HepG2 (cell line): ENCODE results near the gene HSPA1B. TPM values are rescaled to one million over a fixed set of nuclear protein-coding genes. Genes with fewer than 3 reads are reported as not detected.

Experiments used
- GABPA ChIP-seq, 2 experiments: IDR thresholded peaks; 2 replicates each; pipeline ENCODE4 v1.6.1; 2011 to 2016; ENCODE audit warnings: low read depth in 2 of 2, low read length in 1 of 2, missing biosample characterization in 1 of 2, missing genetic modification characterization in 1 of 2
- GFI1 ChIP-seq: sonication (generic); formaldehyde crosslinking; IDR thresholded peaks from 2 replicates; pipeline ENCODE4 v1.5.0; 2020; ENCODE audit warnings: missing genetic modification reagents, mild to moderate bottlenecking, borderline replicate concordance
- MTA1 ChIP-seq: sonication (generic); formaldehyde crosslinking; IDR thresholded peaks from 2 replicates; pipeline ENCODE4 v1.4.0; 2020; ENCODE audit warnings: missing genetic modification reagents, mild to moderate bottlenecking, borderline replicate concordance
- NRL ChIP-seq: sonication (generic); formaldehyde crosslinking; IDR thresholded peaks from 2 replicates; pipeline ENCODE4 v1.5.0; 2020; ENCODE audit warnings: missing genetic modification reagents, mild to moderate bottlenecking, moderate library complexity, borderline replicate concordance
- ONECUT2 ChIP-seq: sonication (generic); formaldehyde crosslinking; IDR thresholded peaks from 2 replicates; pipeline ENCODE4 v1.4.0; 2020; ENCODE audit warnings: missing genetic modification reagents
- SOX13 ChIP-seq, 3 experiments: fragments of 450-650 bp in 1 of 3; sonication (generic) in 1 of 3; formaldehyde crosslinking in 1 of 3; IDR thresholded peaks in 2 of 3; conservative IDR thresholded peaks in 1 of 3; 2 replicates each; pipeline versions ENCODE4 v1.5.0 to v1.6.1; 2016 to 2020; ENCODE audit warnings: antibody characterized with exemption in 1 of 3, mild to moderate bottlenecking in 1 of 3, missing compliant biosample characterization in 1 of 3, missing genetic modification reagents in 1 of 3, moderate library complexity in 1 of 3
- ZNF138 ChIP-seq: sonication (generic); formaldehyde crosslinking; IDR thresholded peaks from 2 replicates; pipeline ENCODE4 v1.5.0; 2020; ENCODE audit warnings: mild to moderate bottlenecking, low read depth, missing genetic modification reagents
- ZNF569 ChIP-seq: sonication (generic); formaldehyde crosslinking; IDR thresholded peaks from 2 replicates; pipeline ENCODE4 v1.5.0; 2020; ENCODE audit warnings: mild to moderate bottlenecking, missing genetic modification reagents, moderate library complexity, borderline replicate concordance
- ZNF577 ChIP-seq: sonication (generic); formaldehyde crosslinking; IDR thresholded peaks from 2 replicates; pipeline ENCODE4 v1.4.0; 2020; ENCODE audit warnings: mild to moderate bottlenecking, low read depth, missing genetic modification reagents, borderline replicate concordance
- ZNF629 ChIP-seq: sonication (generic); formaldehyde crosslinking; conservative IDR thresholded peaks from 2 replicates; pipeline ENCODE4 v1.5.0; 2020; ENCODE audit warnings: missing genetic modification reagents
- polyA plus RNA-seq, 8 experiments: library from polyadenylated mRNA; depleted of rRNA in 3 of 8; stranded (reverse) in 7 of 8; unstranded in 1 of 8; fragments of >200 nt; fragmentation: Illumina TruSeq in 4 of 8; extraction: Trizol in 4 of 8; gene quantifications; 2 replicates each; pipeline versions ENCODE4 v1.2.1 to v1.2.3, GENCODE V29; 2011 to 2016; ENCODE audit warnings: low read depth in 4 of 8, missing spikeins in 1 of 8, mixed read lengths in 1 of 8; ENCODE audit not compliant: insufficient read depth in 1 of 8
- total RNA-seq, 5 experiments: library from RNA; depleted of rRNA; stranded (reverse); fragments of >200 nt; fragmentation: Illumina TruSeq; extraction: Trizol; gene quantifications; 2 replicates each; pipeline ENCODE4 v1.2.3, GENCODE V29; 2016; ENCODE audit warnings: low read depth in 1 of 5
- TF ChIP-seq, protein P1 (sequence below): sonication (generic); formaldehyde crosslinking; IDR thresholded peaks from 2 replicates; pipeline ENCODE4 v1.8.1; 2023; ENCODE audit warnings: mild to moderate bottlenecking, missing genetic modification reagents, borderline replicate concordance
- TF ChIP-seq, protein P2 (sequence below): sonication (generic); formaldehyde crosslinking; IDR thresholded peaks from 2 replicates; pipeline ENCODE4 v1.4.0; 2020; ENCODE audit warnings: missing genetic modification reagents
- TF ChIP-seq, protein P3 (sequence below): sonication (generic); formaldehyde crosslinking; IDR thresholded peaks from 2 replicates; pipeline ENCODE4 v1.5.0; 2020; ENCODE audit warnings: mild to moderate bottlenecking, missing genetic modification reagents, borderline replicate concordance
- TF ChIP-seq, protein P4 (sequence below): sonication (generic); formaldehyde crosslinking; IDR thresholded peaks from 2 replicates; pipeline ENCODE4 v1.5.1; 2020; ENCODE audit warnings: missing genetic modification reagents, mild to moderate bottlenecking, borderline replicate concordance
- TF ChIP-seq, protein P5 (sequence below): conservative IDR thresholded peaks from 2 replicates; pipeline ENCODE4 v1.6.1; 2018; ENCODE audit warnings: missing genetic modification reagents
- TF ChIP-seq, protein P6 (sequence below): sonication (generic); formaldehyde crosslinking; IDR thresholded peaks from 2 replicates; pipeline ENCODE4 v1.8.1; 2023; ENCODE audit warnings: missing genetic modification reagents, inconsistent platforms, borderline replicate concordance

The HSPA1B gene
- total and polyA plus RNA-seq, 2 of the 13 experiments (the other 11 are each of a cell fraction or from before 2014, with no cell fraction given): 26.0 to 186 TPM

DNA sequence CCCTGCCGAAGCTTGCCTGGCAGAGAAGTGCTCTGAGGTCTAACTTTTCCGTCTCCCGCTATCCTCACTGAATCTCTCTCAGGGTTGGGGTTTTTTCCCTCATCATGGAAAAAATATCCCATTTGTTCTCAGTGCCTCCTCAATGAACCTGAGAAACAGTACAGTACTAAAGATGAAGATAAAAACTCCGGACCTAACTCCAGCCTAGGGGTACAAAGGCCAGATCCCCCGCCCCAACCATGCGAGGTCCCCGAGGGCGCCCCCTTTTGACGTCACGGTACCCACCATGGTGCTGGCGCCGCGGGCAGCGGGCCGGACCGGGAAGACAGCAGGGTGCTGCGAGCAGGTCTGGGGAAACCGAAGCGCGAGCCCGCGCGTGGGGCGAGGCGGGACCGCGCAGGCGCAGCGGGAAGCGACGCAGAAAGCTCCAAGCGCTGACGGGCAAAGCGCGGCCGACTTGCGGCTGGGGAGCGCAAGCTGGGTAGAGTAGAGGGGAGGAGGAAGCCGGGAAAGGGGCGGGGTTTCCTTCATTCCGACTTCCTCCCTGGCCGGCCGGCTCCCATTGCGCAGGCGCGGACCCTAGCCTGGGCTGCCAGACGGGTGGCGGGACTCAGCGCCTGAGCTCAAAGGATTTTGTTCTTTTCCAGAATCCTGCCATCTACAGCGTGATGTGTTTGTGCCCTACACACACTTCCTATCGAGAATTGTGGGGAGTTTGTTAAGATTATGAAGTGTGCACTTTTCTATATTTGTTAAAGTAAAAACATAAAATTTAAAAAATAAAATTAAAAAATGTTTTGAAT is 20.9 kb upstream of the HSPA1B start, which contains the start of gene LSM2 (continued):
- TF ChIP-seq, protein P1, sequence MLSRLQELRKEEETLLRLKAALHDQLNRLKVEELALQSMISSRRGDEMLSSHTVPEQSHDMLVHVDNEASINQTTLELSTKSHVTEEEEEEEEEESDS (CRISPR knock-in tag): no peak; the same call in 1 of the 2 replicates
- TF ChIP-seq, protein P2, sequence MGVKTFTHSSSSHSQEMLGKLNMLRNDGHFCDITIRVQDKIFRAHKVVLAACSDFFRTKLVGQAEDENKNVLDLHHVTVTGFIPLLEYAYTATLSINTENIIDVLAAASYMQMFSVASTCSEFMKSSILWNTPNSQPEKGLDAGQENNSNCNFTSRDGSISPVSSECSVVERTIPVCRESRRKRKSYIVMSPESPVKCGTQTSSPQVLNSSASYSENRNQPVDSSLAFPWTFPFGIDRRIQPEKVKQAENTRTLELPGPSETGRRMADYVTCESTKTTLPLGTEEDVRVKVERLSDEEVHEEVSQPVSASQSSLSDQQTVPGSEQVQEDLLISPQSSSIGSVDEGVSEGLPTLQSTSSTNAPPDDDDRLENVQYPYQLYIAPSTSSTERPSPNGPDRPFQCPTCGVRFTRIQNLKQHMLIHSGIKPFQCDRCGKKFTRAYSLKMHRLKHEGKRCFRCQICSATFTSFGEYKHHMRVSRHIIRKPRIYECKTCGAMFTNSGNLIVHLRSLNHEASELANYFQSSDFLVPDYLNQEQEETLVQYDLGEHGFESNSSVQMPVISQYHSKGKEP (CRISPR knock-in tag): no peak
- TF ChIP-seq ZNF569 (CRISPR knock-in tag): 0 out of 2 replicates have a peak, but pooled peaks have one; percentile 19
- no peak for TF ChIP-seq SOX13 (IDR thresholded peaks at IDR 0.05)
- peak in 1 of 2 experiments; percentile 54; a peak in 2 of 4 replicates for TF ChIP-seq SOX13 (CRISPR knock-in tag; conservative IDR thresholded peaks at IDR 0.05 in 1 of 2, IDR thresholded peaks at IDR 0.05 in 1 of 2)
- TF ChIP-seq, protein P3, sequence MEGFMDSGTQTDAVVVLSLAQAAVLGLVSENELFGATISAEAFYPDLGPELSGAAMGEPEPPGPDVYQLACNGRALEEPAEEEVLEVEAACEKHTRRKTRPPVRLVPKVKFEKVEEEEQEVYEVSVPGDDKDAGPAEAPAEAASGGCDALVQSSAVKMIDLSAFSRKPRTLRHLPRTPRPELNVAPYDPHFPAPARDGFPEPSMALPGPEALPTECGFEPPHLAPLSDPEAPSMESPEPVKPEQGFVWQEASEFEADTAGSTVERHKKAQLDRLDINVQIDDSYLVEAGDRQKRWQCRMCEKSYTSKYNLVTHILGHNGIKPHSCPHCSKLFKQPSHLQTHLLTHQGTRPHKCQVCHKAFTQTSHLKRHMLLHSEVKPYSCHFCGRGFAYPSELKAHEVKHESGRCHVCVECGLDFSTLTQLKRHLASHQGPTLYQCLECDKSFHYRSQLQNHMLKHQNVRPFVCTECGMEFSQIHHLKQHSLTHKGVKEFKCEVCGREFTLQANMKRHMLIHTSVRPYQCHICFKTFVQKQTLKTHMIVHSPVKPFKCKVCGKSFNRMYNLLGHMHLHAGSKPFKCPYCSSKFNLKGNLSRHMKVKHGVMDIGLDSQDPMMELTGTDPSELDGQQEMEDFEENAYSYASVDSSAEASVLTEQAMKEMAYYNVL: peak; percentile 80; the same call in 1 of the 2 replicates
- no peak for TF ChIP-seq ONECUT2 (CRISPR knock-in tag)
- TF ChIP-seq ZNF138: no peak
- peak; percentile 46; the same call in 1 of the 2 replicates for TF ChIP-seq ZNF629
- TF ChIP-seq MTA1 (CRISPR knock-in tag): peak; percentile 97
- TF ChIP-seq GABPA (IDR thresholded peaks at IDR 0.05; ENCODE audit: low read depth, low read length): peak; percentile 56
- peak; percentile 65; the same call in 1 of the 2 replicates for TF ChIP-seq GABPA (CRISPR knock-in tag; IDR thresholded peaks at IDR 0.05; ENCODE audit: low read depth)
- peak; percentile 80 for TF ChIP-seq GFI1 (CRISPR knock-in tag)
- TF ChIP-seq, protein P4, sequence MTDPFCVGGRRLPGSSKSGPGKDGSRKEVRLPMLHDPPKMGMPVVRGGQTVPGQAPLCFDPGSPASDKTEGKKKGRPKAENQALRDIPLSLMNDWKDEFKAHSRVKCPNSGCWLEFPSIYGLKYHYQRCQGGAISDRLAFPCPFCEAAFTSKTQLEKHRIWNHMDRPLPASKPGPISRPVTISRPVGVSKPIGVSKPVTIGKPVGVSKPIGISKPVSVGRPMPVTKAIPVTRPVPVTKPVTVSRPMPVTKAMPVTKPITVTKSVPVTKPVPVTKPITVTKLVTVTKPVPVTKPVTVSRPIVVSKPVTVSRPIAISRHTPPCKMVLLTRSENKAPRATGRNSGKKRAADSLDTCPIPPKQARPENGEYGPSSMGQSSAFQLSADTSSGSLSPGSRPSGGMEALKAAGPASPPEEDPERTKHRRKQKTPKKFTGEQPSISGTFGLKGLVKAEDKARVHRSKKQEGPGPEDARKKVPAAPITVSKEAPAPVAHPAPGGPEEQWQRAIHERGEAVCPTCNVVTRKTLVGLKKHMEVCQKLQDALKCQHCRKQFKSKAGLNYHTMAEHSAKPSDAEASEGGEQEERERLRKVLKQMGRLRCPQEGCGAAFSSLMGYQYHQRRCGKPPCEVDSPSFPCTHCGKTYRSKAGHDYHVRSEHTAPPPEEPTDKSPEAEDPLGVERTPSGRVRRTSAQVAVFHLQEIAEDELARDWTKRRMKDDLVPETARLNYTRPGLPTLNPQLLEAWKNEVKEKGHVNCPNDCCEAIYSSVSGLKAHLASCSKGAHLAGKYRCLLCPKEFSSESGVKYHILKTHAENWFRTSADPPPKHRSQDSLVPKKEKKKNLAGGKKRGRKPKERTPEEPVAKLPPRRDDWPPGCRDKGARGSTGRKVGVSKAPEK: peak; percentile 81; the same call in 1 of the 2 replicates
- no peak for TF ChIP-seq ZNF577
- TF ChIP-seq, protein P5, sequence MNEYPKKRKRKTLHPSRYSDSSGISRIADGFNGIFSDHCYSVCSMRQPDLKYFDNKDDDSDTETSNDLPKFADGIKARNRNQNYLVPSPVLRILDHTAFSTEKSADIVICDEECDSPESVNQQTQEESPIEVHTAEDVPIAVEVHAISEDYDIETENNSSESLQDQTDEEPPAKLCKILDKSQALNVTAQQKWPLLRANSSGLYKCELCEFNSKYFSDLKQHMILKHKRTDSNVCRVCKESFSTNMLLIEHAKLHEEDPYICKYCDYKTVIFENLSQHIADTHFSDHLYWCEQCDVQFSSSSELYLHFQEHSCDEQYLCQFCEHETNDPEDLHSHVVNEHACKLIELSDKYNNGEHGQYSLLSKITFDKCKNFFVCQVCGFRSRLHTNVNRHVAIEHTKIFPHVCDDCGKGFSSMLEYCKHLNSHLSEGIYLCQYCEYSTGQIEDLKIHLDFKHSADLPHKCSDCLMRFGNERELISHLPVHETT (CRISPR knock-in tag): peak; percentile 86; the same call in 1 of the 2 replicates
- peak; percentile 92 for TF ChIP-seq NRL (CRISPR knock-in tag)
- TF ChIP-seq, protein P6, sequence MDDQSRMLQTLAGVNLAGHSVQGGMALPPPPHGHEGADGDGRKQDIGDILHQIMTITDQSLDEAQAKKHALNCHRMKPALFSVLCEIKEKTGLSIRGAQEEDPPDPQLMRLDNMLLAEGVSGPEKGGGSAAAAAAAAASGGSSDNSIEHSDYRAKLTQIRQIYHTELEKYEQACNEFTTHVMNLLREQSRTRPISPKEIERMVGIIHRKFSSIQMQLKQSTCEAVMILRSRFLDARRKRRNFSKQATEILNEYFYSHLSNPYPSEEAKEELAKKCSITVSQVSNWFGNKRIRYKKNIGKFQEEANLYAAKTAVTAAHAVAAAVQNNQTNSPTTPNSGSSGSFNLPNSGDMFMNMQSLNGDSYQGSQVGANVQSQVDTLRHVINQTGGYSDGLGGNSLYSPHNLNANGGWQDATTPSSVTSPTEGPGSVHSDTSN: no peak
